K562 (cell line): ENCODE results near the gene CALML4. TPM values are rescaled to one million over a fixed set of nuclear protein-coding genes. Genes with fewer than 3 reads are reported as not detected.

Experiments
- CBFB ChIP-seq: sonication (generic); formaldehyde crosslinking; IDR thresholded peaks from 2 replicates; pipeline ENCODE4 v1.4.0; 2020; ENCODE audit warnings: mild to moderate bottlenecking, missing genetic modification reagents
- TARDBP ChIP-seq: fragments of 450-650 bp; IDR thresholded peaks from 2 replicates; pipeline ENCODE4 v1.6.1; 2016
- ZNF318 ChIP-seq, 2 experiments: fragments of 450-650 bp; IDR thresholded peaks; 2 replicates each; pipeline ENCODE4 v1.6.1; 2016; ENCODE audit warnings: mild to moderate bottlenecking in 2 of 2, borderline replicate concordance in 1 of 2, low read depth in 1 of 2, moderate library complexity in 1 of 2
- polyA plus RNA-seq, 8 experiments: library from polyadenylated mRNA; depleted of rRNA in 4 of 8; stranded (reverse) in 5 of 8; unstranded in 3 of 8; fragments of >200 nt; fragmentation: Nextera tagmentation in 2 of 8; fragmentation: Illumina TruSeq in 1 of 8; extraction: Ambion mirVana in 2 of 8; extraction: Trizol in 1 of 8; gene quantifications; 2 replicates each; pipeline versions ENCODE4 v1.2.1 to v1.2.3, GENCODE V29; 2011 to 2014; ENCODE audit warnings: inconsistent platforms in 1 of 8, missing spikeins in 1 of 8
- total RNA-seq, 7 experiments: library from RNA; depleted of rRNA in 6 of 7; stranded (reverse); fragments of >200 nt in 6 of 7; fragmentation: Illumina TruSeq in 2 of 7; extraction: Trizol in 2 of 7; gene quantifications; 2 replicates each; pipeline versions ENCODE4 v1.2.1 to v1.2.3, GENCODE V29; 2011 to 2021; ENCODE audit warnings: low replicate concordance in 1 of 7

CALML4 gene
- total and polyA plus RNA-seq, 9 of the 15 experiments (the other 6 are each of a cell fraction or from before 2014, with no cell fraction given): 2.8 to 30.6 (median 15.5) TPM

- TF ChIP-seq ZNF318 (IDR thresholded peaks at IDR 0.05; ENCODE audit: borderline replicate concordance in 1 of 2, low read depth in 1 of 2) (no peak), TARDBP (no peak), CBFB (no peak)
Measured at GRCh38 chr15:68166847-68167246, 38.3 kb downstream of the CALML4 start (continued).
